Body of pancreas (tissue), 4 donors: ENCODE data around the gene POFUT1. TPM values are rescaled to one million over a fixed set of nuclear protein-coding genes. Genes with fewer than 3 reads are reported as not detected.
"Not testable (repeated sequence)": the region's sequence is repeated elsewhere in the genome, so short reads cannot be mapped to it uniquely, and the experiment has no call there.

ENCODE experiments used
- ATAC-seq: fragments of 150-250 bp; one replicate; pipeline ENCODE4 v1.9.1; 2016
- DNase-seq, 4 donors: peaks; one replicate each; pipeline ENCODE4 v3.0.0-alpha.2; 2019
- H3K27ac ChIP-seq, 4 donors: fragments of 200-600 bp; sonication (generic); 1 replicate in 3 of 4; 2 replicates in 1 of 4; pipeline versions ENCODE4 v1.5.1 to v1.6.1; 2016 to 2019; ENCODE audit warnings: mild to moderate bottlenecking in 1 of 4, mixed read lengths in 1 of 4, moderate library complexity in 1 of 4
- H3K27me3 ChIP-seq, 2 donors: fragments of 200-600 bp; sonication (generic); one replicate each; pipeline ENCODE4 v1.6.0; 2016; ENCODE audit warnings: mild to moderate bottlenecking in 1 of 2
- H3K36me3 ChIP-seq, 2 donors: fragments of 200-600 bp; sonication (generic); replicated peaks in 1 of 2; 2 replicates each; pipeline ENCODE4 v1.5.1; 2016; ENCODE audit warnings: low read depth in 2 of 2; ENCODE audit not compliant: insufficient read depth in 1 of 2
- H3K4me1 ChIP-seq: fragments of 200-600 bp; sonication (generic); one replicate; pipeline ENCODE4 v1.6.0; 2016
- H3K4me3 ChIP-seq, 2 donors: fragments of 200-600 bp; sonication (generic); 1 replicate in 1 of 2; 2 replicates in 1 of 2; pipeline ENCODE4 v1.5.1; 2016 to 2019
- H3K9me3 ChIP-seq, 3 donors: fragments of 200-600 bp; sonication (generic); 1 replicate in 2 of 3; 2 replicates in 1 of 3; pipeline ENCODE4 v1.5.1; 2016
- CTCF ChIP-seq, 7 experiments: fragments of 450-650 bp in 4 of 7; fragments of 200-600 bp in 3 of 7; sonication (generic) in 3 of 7; IDR thresholded peaks; one replicate each; pipeline ENCODE4 v1.5.1; 2016 to 2019; ENCODE audit warnings: antibody characterized with exemption in 7 of 7
- POLR2A ChIP-seq, 3 donors: fragments of 450-650 bp; IDR thresholded peaks; one replicate each; pipeline ENCODE4 v1.6.1; 2016; ENCODE audit warnings: antibody characterized with exemption in 3 of 3, mild to moderate bottlenecking in 2 of 3
- WGBS, 2 donors: methylation state at CpG; one replicate each; pipeline ENCODE4 v1.1.5; 2017; 5-methylcytosine and 5-hydroxymethylcytosine counted together
- intact Hi-C: fragments of 100-400 bp; cut with DNase I; formaldehyde crosslinking; loops from one replicate; pipeline ENCODE4 v1.15.1; 2023
- total RNA-seq, 2 donors: library from RNA; depleted of rRNA; stranded (reverse); fragments of >200 nt; gene quantifications; one replicate each; pipeline ENCODE4 v1.1.0, GENCODE V29; 2016

POFUT1 gene
- total RNA-seq, 2 donors from 2014 or later, result 12.2 to 23.6 TPM

GRCh38 chr20:32249030-32249738 is 41.5 kb downstream of the POFUT1 start:
- Histone ChIP-seq H3K9me3 (no peaks in the 10 kb centered on the region), H3K27ac (no peak overlapping the region), H3K36me3 (no peaks in the 10 kb centered on the region), H3K4me1 (no peaks in the 10 kb centered on the region), H3K27me3 (no peaks in the 10 kb centered on the region), H3K4me3 (no peak overlapping the region)
- WGBS, 2 donors, result 87 to 91% methylated on average over 9 of the region's 9 CpGs
- TF ChIP-seq POLR2A (IDR thresholded peaks at IDR 0.05), result no peak
- no peak for DNase-seq
- no peak for ATAC-seq
- intact Hi-C loops, result no loop called here

- no peak for ATAC-seq
- no peak for DNase-seq
- H3K36me3 ChIP-seq, result no peaks in the 10 kb centered on the region
- intact Hi-C loops, result no loop called here
- H3K27me3 ChIP-seq, result no peaks in the 10 kb centered on the region
- H3K9me3 ChIP-seq, result no peaks in the 10 kb centered on the region
- no peak overlapping the region for H3K27ac ChIP-seq
- no peak for TF ChIP-seq CTCF (IDR thresholded peaks at IDR 0.05)
- TF ChIP-seq POLR2A (IDR thresholded peaks at IDR 0.05), result no peak
- peaks cover 5% of the 10 kb centered on the region for H3K4me1 ChIP-seq
- no peak overlapping the region for H3K4me3 ChIP-seq
- 52 to 59% methylated on average over 3 of the region's 3 CpGs for WGBS, 2 donors
Measured at GRCh38 chr20:32251470-32251869, 43.8 kb downstream of the POFUT1 start.

DNA sequence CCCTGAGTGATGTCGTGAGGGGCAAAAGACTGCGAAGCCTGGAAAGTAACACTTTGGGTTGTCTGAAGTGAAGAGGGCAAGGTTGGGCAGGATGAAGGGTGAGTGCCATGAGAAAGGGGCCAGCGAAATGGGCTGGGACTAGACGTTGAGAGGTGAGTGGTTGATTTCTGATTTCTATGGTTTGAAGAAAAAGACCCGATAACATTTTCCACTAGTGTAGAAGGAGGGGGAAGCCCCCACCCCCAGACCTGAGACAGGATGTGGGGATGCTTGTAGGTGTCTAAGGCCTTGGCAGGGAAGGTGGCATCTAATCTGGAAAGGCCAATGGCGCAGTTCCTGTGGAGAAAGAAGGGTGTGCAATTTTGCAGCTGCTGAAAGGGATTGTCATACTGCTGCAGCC is 44.5 kb downstream of the POFUT1 start:
- Histone ChIP-seq H3K9me3 (no peaks in the 10 kb centered on the region), H3K36me3 (no peaks in the 10 kb centered on the region), H3K4me1 (peaks cover 12% of the 10 kb centered on the region), H3K4me3 (no peak overlapping the region), H3K27me3 (no peaks in the 10 kb centered on the region), H3K27ac (no peak overlapping the region)
- ATAC-seq (no peak), DNase-seq (no peak)
- 90 to 92% methylated on average over 6 of the region's 6 CpGs for WGBS, 2 donors
- intact Hi-C loops, result no loop called here
- no peak for TF ChIP-seq CTCF (IDR thresholded peaks at IDR 0.05)
- TF ChIP-seq POLR2A (IDR thresholded peaks at IDR 0.05), result no peak

DNA sequence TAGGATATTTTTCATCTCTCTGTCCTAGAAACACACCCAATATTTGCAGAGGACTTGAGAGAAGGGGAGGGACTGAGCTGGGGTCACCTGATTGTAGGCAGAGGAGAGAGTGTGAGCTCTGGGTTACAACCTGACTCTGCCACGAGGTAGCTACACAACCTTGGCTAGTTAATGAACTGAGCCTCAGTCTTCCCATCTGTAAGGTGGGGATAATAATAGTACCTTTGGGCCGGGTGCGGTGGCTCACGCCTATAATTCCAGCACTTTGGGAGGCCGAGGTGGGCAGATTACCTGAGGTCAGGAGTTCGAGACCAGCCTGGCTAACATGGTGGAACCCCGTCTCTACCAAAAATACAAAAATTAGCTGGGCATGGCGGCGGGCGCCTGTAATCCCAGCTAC is 53.3 kb downstream of the POFUT1 start:
- H3K27ac ChIP-seq, H3K27me3 ChIP-seq, DNase-seq, ATAC-seq, H3K36me3 ChIP-seq, intact Hi-C loops, H3K9me3 ChIP-seq, H3K4me3 ChIP-seq: not testable (repeated sequence)
- 87 to 91% methylated on average over 7 to 10 of the region's 10 CpGs for WGBS, 2 donors
- peaks cover 13% of the 10 kb centered on the region for H3K4me1 ChIP-seq

- H3K4me1 ChIP-seq, result peaks cover 7% of the 10 kb centered on the region
- no peaks in the 10 kb centered on the region for H3K9me3 ChIP-seq
- TF ChIP-seq CTCF (IDR thresholded peaks at IDR 0.05), result no peak
- no peak overlapping the region for H3K4me3 ChIP-seq
- intact Hi-C loops, result no loop called here
- DNase-seq, result no peak
- WGBS, 2 donors, result 80 to 95% methylated on average over 2 of the region's 2 CpGs
- no peak overlapping the region for H3K27ac ChIP-seq
- H3K36me3 ChIP-seq, result no peaks in the 10 kb centered on the region
- no peaks in the 10 kb centered on the region for H3K27me3 ChIP-seq
- ATAC-seq, result no peak
Measured at GRCh38 chr20:32261644-32262043, 54.0 kb downstream of the POFUT1 start.

DNA sequence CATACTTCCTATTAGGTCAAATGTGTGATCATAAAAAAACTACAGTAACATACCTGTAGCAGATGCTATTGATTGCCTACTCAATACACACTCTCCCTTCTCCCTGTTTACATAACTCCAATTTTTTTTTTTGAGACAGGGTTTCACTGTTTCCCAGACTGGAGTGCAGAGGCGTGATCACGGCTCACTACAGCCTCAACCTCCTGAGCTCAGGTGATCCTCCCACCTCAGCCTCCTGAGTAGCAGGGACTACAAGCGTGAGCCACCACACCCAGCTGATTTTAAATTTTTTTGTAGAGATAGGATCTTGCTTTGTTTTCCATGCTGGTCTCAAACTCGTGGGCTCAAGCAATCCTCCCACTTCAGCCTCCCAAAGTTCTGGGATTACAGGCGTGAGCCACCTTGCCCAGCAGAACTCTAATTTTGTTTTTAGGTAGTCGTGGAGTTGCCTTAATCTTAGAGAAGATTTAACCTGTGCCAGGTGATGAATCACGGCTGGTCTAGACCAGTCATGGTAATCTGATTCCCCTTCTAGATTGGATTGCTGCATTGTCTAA is 55.8 kb downstream of the POFUT1 start:
- Histone ChIP-seq H3K36me3 (no peaks in the 10 kb centered on the region), H3K9me3 (no peaks in the 10 kb centered on the region), H3K4me1 (no peaks in the 10 kb centered on the region), H3K27me3 (no peaks in the 10 kb centered on the region), H3K27ac (no peak overlapping the region), H3K4me3 (no peak overlapping the region)
- intact Hi-C loops, result no loop called here
- 47 to 60% methylated on average over 7 of the region's 7 CpGs for WGBS, 2 donors
- ATAC-seq (no peak), DNase-seq (no peak)
- TF ChIP-seq POLR2A (IDR thresholded peaks at IDR 0.05), result no peak
- no peak for TF ChIP-seq CTCF (IDR thresholded peaks at IDR 0.05)
